Non-pigmented ciliary epithelial cell (primary cell): ENCODE measurements around the gene MT3.

Source experiments
- DNase-seq: peaks from one replicate; pipeline ENCODE4 v3.0.0-alpha.2; 2010; ENCODE audit warnings: low read depth

The MT3 gene

GRCh38 chr16:56631197-56631596, 41.9 kb downstream of the MT3 start:
- DNase-seq = no peak

GRCh38 chr16:56631832-56632155, 42.5 kb downstream of the MT3 start:
- no peak for DNase-seq

- no peak for DNase-seq
Measured at GRCh38 chr16:56632156-56632847, 43.0 kb downstream of the MT3 start, which contains the start of gene MT1M. Gene MT1M (plus strand): TSS chr16:56632659. CDS start chr16:56632732, 73 bp downstream.

- DNase-seq = no peak
Measured at GRCh38 chr16:56632848-56633365, 43.6 kb downstream of the MT3 start.

GRCh38 chr16:56633535-56633934, 44.2 kb downstream of the MT3 start:
- DNase-seq = no peak

GRCh38 chr16:56634715-56635440, 45.5 kb downstream of the MT3 start:
- no peak for DNase-seq

GRCh38 chr16:56635441-56635967, 46.2 kb downstream of the MT3 start:
- no peak for DNase-seq

- no peak for DNase-seq
Measured at GRCh38 chr16:56636616-56637413, 47.5 kb downstream of the MT3 start.

GRCh38 chr16:56637814-56638750, 48.8 kb downstream of the MT3 start, which contains the start of gene MT1A:
Gene MT1A (plus strand): TSS chr16:56638666. CDS start chr16:56638739, 73 bp downstream.
- no peak for DNase-seq

- DNase-seq = no peak
Measured at GRCh38 chr16:56639045-56639444, 49.7 kb downstream of the MT3 start.

- DNase-seq = no peak
Measured at GRCh38 chr16:56640076-56640475, 50.7 kb downstream of the MT3 start.
